H1 (cell line): Measurements from ENCODE around the gene DDX5. TPM values are rescaled to one million over a fixed set of nuclear protein-coding genes. Genes with fewer than 3 reads are reported as not detected.

Source experiments
- CTCF ChIA-PET: fragments of 300-600 bp; sonication (Branson Sonifier 250); formaldehyde crosslinking; loops from one replicate; lab custom pipeline; 2021; ENCODE audit not compliant: partially characterized antibody; lab: Charles Lee
- POLR2A ChIA-PET: fragments of 300-600 bp; sonication (Branson Sonifier 250); formaldehyde crosslinking; loops from one replicate; lab custom pipeline; 2021; ENCODE audit warnings: inconsistent platforms; ENCODE audit not compliant: partially characterized antibody; lab: Charles Lee
- DNase-seq, 2 experiments: peaks; one replicate each; pipeline versions ENCODE4 v3.0.0 to v3.0.0-alpha.2; 2010 to 2022; ENCODE audit warnings: low spot score in 2 of 2, low read depth in 1 of 2, mixed read lengths in 1 of 2
- FAIRE-seq: peaks from 2 replicates; lab custom pipeline; 2011; peaks lifted over from hg19 to GRCh38; lab: Jason Lieb, UNC
- H2AFZ ChIP-seq: 2 replicates; pipeline ENCODE4 v1.8.1; 2012; ENCODE audit warnings: low read length, inconsistent platforms
- H2AK5ac ChIP-seq: 2 replicates; pipeline ENCODE4 v1.6.1; 2013; ENCODE audit warnings: low read depth, low read length
- H2BK120ac ChIP-seq: replicated peaks from 2 replicates; pipeline ENCODE3; 2013; ENCODE audit warnings: low read depth, low read length, inconsistent platforms
- H2BK12ac ChIP-seq: 2 replicates; pipeline ENCODE4 v1.6.1; 2013; ENCODE audit warnings: low read depth, low read length
- H2BK15ac ChIP-seq: 2 replicates; pipeline ENCODE4 v1.6.1; 2013; ENCODE audit warnings: low read length
- H2BK20ac ChIP-seq: 2 replicates; pipeline ENCODE4 v1.6.1; 2013; ENCODE audit warnings: low read length
- H2BK5ac ChIP-seq: 2 replicates; pipeline ENCODE4 v1.6.1; 2013; ENCODE audit warnings: low read depth, low read length
- H3K14ac ChIP-seq: 2 replicates; pipeline ENCODE4 v1.6.1; 2013; ENCODE audit warnings: inconsistent platforms; ENCODE audit not compliant: insufficient read length
- H3K18ac ChIP-seq: 2 replicates; pipeline ENCODE4 v1.6.1; 2013; ENCODE audit warnings: low read length; ENCODE audit errors: extremely low read depth
- H3K23ac ChIP-seq: 2 replicates; pipeline ENCODE4 v1.6.1; 2013; ENCODE audit warnings: inconsistent platforms; ENCODE audit not compliant: insufficient read length
- H3K23me2 ChIP-seq: 2 replicates; pipeline ENCODE4 v1.6.1; 2013; ENCODE audit warnings: low read depth, low read length
- H3K27ac ChIP-seq: 2 replicates; pipeline ENCODE4 v1.6.1; 2011; ENCODE audit warnings: low read depth, low read length, inconsistent platforms
- H3K27me3 ChIP-seq, 4 experiments: replicated peaks in 1 of 4; 1 replicate in 1 of 4; 2 replicates in 3 of 4; pipeline versions ENCODE4 v1.6.1 to v1.8.1; 2011 to 2013; ENCODE audit warnings: low read length in 3 of 4, mild to moderate bottlenecking in 3 of 4, inconsistent platforms in 2 of 4, mixed read lengths in 2 of 4, moderate library complexity in 1 of 4; ENCODE audit not compliant: control insufficient read depth in 3 of 4, insufficient read depth in 3 of 4; ENCODE audit errors: extremely low read depth in 1 of 4
- H3K36me3 ChIP-seq, 4 experiments: 2 replicates each; pipeline versions ENCODE4 v1.6.1 to v1.8.1; 2011 to 2013; ENCODE audit warnings: mild to moderate bottlenecking in 4 of 4, low read length in 3 of 4, moderate library complexity in 2 of 4, control low read depth in 1 of 4, inconsistent platforms in 1 of 4; ENCODE audit not compliant: insufficient read depth in 4 of 4, control insufficient read depth in 2 of 4
- H3K4ac ChIP-seq: replicated peaks from 2 replicates; pipeline ENCODE3; 2013; ENCODE audit warnings: low read length, low read depth, mixed read lengths, inconsistent platforms; ENCODE audit not compliant: insufficient read length
- H3K4me1 ChIP-seq, 4 experiments: replicated peaks in 1 of 4; 1 replicate in 1 of 4; 2 replicates in 3 of 4; pipeline versions ENCODE4 v1.6.1 to v1.8.1; 2011 to 2013; ENCODE audit warnings: low read length in 3 of 4, inconsistent platforms in 2 of 4, mixed read lengths in 1 of 4; ENCODE audit not compliant: insufficient read depth in 4 of 4, control insufficient read depth in 3 of 4
- H3K4me2 ChIP-seq, 2 experiments: 2 replicates each; pipeline versions ENCODE4 v1.6.1 to v1.8.1; 2011 to 2013; ENCODE audit warnings: low read depth in 2 of 2, low read length in 2 of 2, control low read depth in 1 of 2, inconsistent platforms in 1 of 2, mild to moderate bottlenecking in 1 of 2; ENCODE audit not compliant: insufficient read depth in 1 of 2
- H3K4me3 ChIP-seq, 4 experiments: fragments of 200-600, 300-600 bp in 1 of 4; sonication (generic), shearing (Covaris generic), sonication (Bioruptor Twin) in 1 of 4; 2 replicates each; pipeline versions ENCODE4 v1.5.1 to v1.8.1; 2011 to 2016; ENCODE audit warnings: low read length in 4 of 4, low read depth in 3 of 4, control low read depth in 2 of 4, inconsistent platforms in 2 of 4, mild to moderate bottlenecking in 2 of 4, mixed read lengths in 1 of 4, moderate library complexity in 1 of 4; ENCODE audit not compliant: insufficient read depth in 2 of 4; ENCODE audit errors: extremely low read depth in 1 of 4
- H3K56ac ChIP-seq: replicated peaks from 2 replicates; pipeline ENCODE3; 2013; ENCODE audit warnings: low read depth, mild to moderate bottlenecking, mixed read lengths, low read length, inconsistent platforms; ENCODE audit not compliant: insufficient read length
- H3K79me1 ChIP-seq: 2 replicates; pipeline ENCODE4 v1.6.1; 2013; ENCODE audit warnings: low read depth, low read length, control low read depth
- H3K79me2 ChIP-seq, 2 experiments: 2 replicates each; pipeline versions ENCODE4 v1.6.1 to v1.8.1; 2012 to 2013; ENCODE audit warnings: low read length in 2 of 2, mild to moderate bottlenecking in 2 of 2, inconsistent platforms in 1 of 2; ENCODE audit not compliant: insufficient read depth in 2 of 2, control insufficient read depth in 1 of 2
- H3K9ac ChIP-seq, 4 experiments: replicated peaks in 1 of 4; 1 replicate in 1 of 4; 2 replicates in 3 of 4; pipeline versions ENCODE4 v1.6.1 to v1.8.1; 2011 to 2013; ENCODE audit warnings: low read depth in 3 of 4, low read length in 3 of 4, control low read depth in 2 of 4, mild to moderate bottlenecking in 2 of 4, moderate library complexity in 2 of 4, inconsistent platforms in 1 of 4; ENCODE audit errors: extremely low read depth in 1 of 4
- H3K9me3 ChIP-seq, 2 experiments: 2 replicates each; pipeline versions ENCODE4 v1.6.1 to v1.8.1; 2012 to 2013; ENCODE audit warnings: mild to moderate bottlenecking in 2 of 2, moderate library complexity in 2 of 2, control low read depth in 1 of 2, inconsistent platforms in 1 of 2, low read depth in 1 of 2, low read length in 1 of 2, mixed read lengths in 1 of 2; ENCODE audit not compliant: insufficient read depth in 2 of 2
- H4K20me1 ChIP-seq, 2 experiments: replicated peaks in 1 of 2; 2 replicates each; pipeline versions ENCODE3 to v1.8.1; 2011 to 2013; ENCODE audit warnings: inconsistent platforms in 2 of 2, low read length in 2 of 2, mild to moderate bottlenecking in 1 of 2; ENCODE audit not compliant: insufficient read depth in 2 of 2, control insufficient read depth in 1 of 2
- H4K5ac ChIP-seq: 2 replicates; pipeline ENCODE4 v1.6.1; 2013; ENCODE audit warnings: low read length, low read depth, mixed read lengths, inconsistent platforms; ENCODE audit not compliant: insufficient read length
- H4K8ac ChIP-seq: 2 replicates; pipeline ENCODE4 v1.8.0; 2013; ENCODE audit warnings: mild to moderate bottlenecking, moderate library complexity, low read length, inconsistent platforms; ENCODE audit not compliant: insufficient read depth; ENCODE audit errors: extremely low read depth
- H4K91ac ChIP-seq: replicated peaks from 2 replicates; pipeline ENCODE3; 2013; ENCODE audit warnings: low read length, mixed read lengths, inconsistent platforms; ENCODE audit not compliant: insufficient read length
- ASH2L ChIP-seq: fragments of 200-600, 300-600 bp; sonication (generic); IDR thresholded peaks from one replicate; pipeline ENCODE4 v1.7.1; 2017; ENCODE audit warnings: low read length
- ATF3 ChIP-seq: IDR thresholded peaks from 2 replicates; pipeline ENCODE4 v1.6.1; 2011; ENCODE audit warnings: low read depth, mild to moderate bottlenecking, low read length; ENCODE audit not compliant: insufficient read depth
- EP300 ChIP-seq, 2 experiments: IDR thresholded peaks; 1 replicate in 1 of 2; 2 replicates in 1 of 2; pipeline ENCODE4 v1.6.1; 2011 to 2012; ENCODE audit warnings: low read depth in 2 of 2, low read length in 2 of 2, mild to moderate bottlenecking in 2 of 2, borderline replicate concordance in 1 of 2, inconsistent platforms in 1 of 2, moderate library complexity in 1 of 2
- GABPA ChIP-seq: IDR thresholded peaks from 2 replicates; pipeline ENCODE4 v1.6.1; 2011; ENCODE audit warnings: mild to moderate bottlenecking, low read length, moderate library complexity, borderline replicate concordance; ENCODE audit not compliant: insufficient read depth
- HDAC2 ChIP-seq, 2 experiments: fragments of 300-600 bp in 1 of 2; sonication (generic) in 1 of 2; IDR thresholded peaks; 2 replicates each; pipeline ENCODE4 v1.6.1; 2011 to 2012; ENCODE audit warnings: low read depth in 2 of 2, low read length in 2 of 2, mild to moderate bottlenecking in 2 of 2, moderate library complexity in 2 of 2, borderline replicate concordance in 1 of 2, inconsistent platforms in 1 of 2
- KDM4A ChIP-seq: IDR thresholded peaks from one replicate; pipeline ENCODE4 v1.7.1; 2012; ENCODE audit warnings: low read depth, mild to moderate bottlenecking, moderate library complexity, low read length, inconsistent platforms; ENCODE audit not compliant: severe bottlenecking
- RBBP5 ChIP-seq: IDR thresholded peaks from 2 replicates; pipeline ENCODE4 v1.7.1; 2012; ENCODE audit warnings: low read depth, mild to moderate bottlenecking, inconsistent platforms, low read length, moderate library complexity, borderline replicate concordance
- SP1 ChIP-seq: IDR thresholded peaks from 2 replicates; pipeline ENCODE4 v1.6.1; 2011; ENCODE audit warnings: low read depth, low read length
- YY1 ChIP-seq: IDR thresholded peaks from 2 replicates; pipeline ENCODE4 v1.6.1; 2011; ENCODE audit warnings: low read depth, mild to moderate bottlenecking, low read length
- whole genome bisulfite sequencing, 2 experiments: shearing (Covaris generic) in 1 of 2; methylation state at CpG; one replicate each; pipeline versions ENCODE4 v1.1.6 to v1.1.7; 2013 to 2015; ENCODE audit warnings: low lambda C conversion rate in 2 of 2, mixed read lengths in 2 of 2, inconsistent platforms in 1 of 2, low coverage in 1 of 2, missing lambda C conversion rate in 1 of 2; ENCODE audit not compliant: insufficient replicate concordance in 2 of 2, insufficient coverage in 1 of 2, insufficient read length in 1 of 2; ENCODE audit errors: extremely low coverage in 1 of 2, missing lambda C conversion rate in 1 of 2; 5-methylcytosine and 5-hydroxymethylcytosine counted together
- polyA plus RNA-seq, 7 experiments: library from polyadenylated mRNA; depleted of rRNA in 3 of 7; stranded (reverse) in 5 of 7; unstranded in 2 of 7; fragments of >200 nt in 5 of 7; fragments of 200-250 nt in 2 of 7; gene quantifications; 1 replicate in 5 of 7; 2 replicates in 1 of 7; 4 replicates in 1 of 7; pipeline versions ENCODE4 v1.2.1 to v1.2.3, GENCODE V29; 2011 to 2013; ENCODE audit warnings: missing spikeins in 2 of 7, mixed read lengths in 2 of 7
- total RNA-seq: library from RNA; stranded (reverse); fragmentation: NEBNext Ultra II Directional; extraction: Animal tissue kit (Norgen Biotek cat#: 25700); gene quantifications from 2 replicates; pipeline ENCODE4 v1.2.1, GENCODE V29; 2021

Gene DDX5
- total and polyA plus RNA-seq, 2 of the 8 experiments (the other 6 are each of a cell fraction or from before 2014, with no cell fraction given), result 572 to 591 TPM

GRCh38 chr17:64506576-64507412 lies 705 bp upstream of the DDX5 start, which contains the start of gene CEP95:
TSS of gene CEP95 (plus strand) at chr17:64506977. CDS start at chr17:64507098, 121 bp downstream.
- CTCF ChIA-PET, result interaction anchor here (1.1 to 3.4 kb wide), 3 partner anchors 10 to 25 kb away, joined by 3 to 13 read pairs (median 3); partner anchors contain the start of gene POLG2
- TF ChIP-seq SP1 (peak; percentile 75), ASH2L (peak; percentile 93), RBBP5 (peak; percentile 47), YY1 (peak; percentile 50; the same call in 1 of the 2 replicates), HDAC2 (IDR thresholded peaks at IDR 0.05; ENCODE audit: borderline replicate concordance in 1 of 2, low read depth in 2 of 2, low read length in 2 of 2) (peak in 1 of 2 experiments; percentile 85; a peak in 2 of 4 replicates), EP300 (IDR thresholded peaks at IDR 0.05; ENCODE audit: borderline replicate concordance in 1 of 2, low read depth in 2 of 2, low read length in 2 of 2) (peak; percentile 34 to 85), GABPA (peak; percentile 85), ATF3 (0 out of 2 replicates have a peak, but pooled peaks have one; percentile 29), KDM4A (peak; percentile 77)

More at GRCh38 chr17:64506576-64507412, 705 bp upstream of the DDX5 start, which contains the start of gene CEP95:
- peak within 1 kb of the TSS; percentile 37; the same call in 1 of the 2 replicates for H2AFZ ChIP-seq
- no peaks in the 10 kb centered on the region for H3K9me3 ChIP-seq
- H2BK120ac ChIP-seq, result no peak within 1 kb of the TSS
- peak within 1 kb of the TSS; percentile 99 for H3K56ac ChIP-seq
- WGBS, 2 experiments, result 2% methylated on average over 76 of the region's 77 CpGs; no CpG with 5 or more reads in 1 of the 2 experiments
- H3K79me1 ChIP-seq, result no peaks in the 10 kb centered on the region; the same call in 1 of the 2 replicates
- peak within 1 kb of the TSS; percentile 9 for H3K14ac ChIP-seq
- DNase-seq, result peak in 1 of 2 experiments; percentile 95
- peaks cover 10 to 19% of the 10 kb centered on the region in 2 experiments for H4K20me1 ChIP-seq
- H2BK12ac ChIP-seq, result peak within 1 kb of the TSS; percentile 76; the same call in 1 of the 2 replicates
- H3K4me2 ChIP-seq, result peak within 1 kb of the TSS; percentile 83 to 85
- H3K4ac ChIP-seq, result peak within 1 kb of the TSS; percentile 61
- H4K91ac ChIP-seq, result peak within 1 kb of the TSS; percentile 97
- peak within 1 kb of the TSS; percentile 99 for H3K27ac ChIP-seq
- H2AK5ac ChIP-seq, result peak within 1 kb of the TSS; percentile 99
- peaks cover 0 to 11% (median 2%) of the 10 kb centered on the region in 4 experiments; a peak in 5 of 7 replicates for H3K4me1 ChIP-seq
- peak within 1 kb of the TSS; percentile 2 for H4K5ac ChIP-seq
- peak within 1 kb of the TSS; percentile 99 for H4K8ac ChIP-seq
- peaks cover 25 to 62% (median 39%) of the 10 kb centered on the region in 4 experiments for H3K36me3 ChIP-seq
- peak within 1 kb of the TSS; percentile 98 for H2BK5ac ChIP-seq
- H3K4me3 ChIP-seq, result peak within 1 kb of the TSS; percentile 95 to 99 (median 98)
- H2BK15ac ChIP-seq, result no peak within 1 kb of the TSS
- H3K79me2 ChIP-seq, result peaks cover 31 to 86% of the 10 kb centered on the region in 2 experiments
- H2BK20ac ChIP-seq, result no peak within 1 kb of the TSS
- H3K27me3 ChIP-seq, result no peaks in the 10 kb centered on the region
- H3K9ac ChIP-seq, result peak within 1 kb of the TSS; percentile 93 to 100 (median 100)
- POLR2A ChIA-PET, result interaction anchor here (0.6 to 7.2 kb wide), 34 partner anchors 9 to 677 kb away, joined by 3 to 320 read pairs (median 6); partner anchors contain the start of genes POLG2, SMURF2 and TEX2
- H3K18ac ChIP-seq, result peak within 1 kb of the TSS; percentile 91
- no peak for FAIRE-seq
- H3K23ac ChIP-seq, result no peak within 1 kb of the TSS
- peaks cover 4% of the 10 kb centered on the region; the same call in 1 of the 2 replicates for H3K23me2 ChIP-seq
